IPS-18c (cell line): Measurements from ENCODE around the gene PPA1.
"Not testable (repeated sequence)": the region's sequence is repeated elsewhere in the genome, so short reads cannot be mapped to it uniquely, and the experiment has no call there.

Source experiments
- H3K4me3 ChIP-seq: 2 replicates; pipeline ENCODE4 v1.7.0; 2013; ENCODE audit warnings: low read depth, mild to moderate bottlenecking, low read length, moderate library complexity; ENCODE audit not compliant: insufficient read depth
- H3K9me3 ChIP-seq: one replicate; pipeline ENCODE4 v1.6.1; 2013; ENCODE audit warnings: mild to moderate bottlenecking, low read length, moderate library complexity; ENCODE audit not compliant: control insufficient read depth, insufficient read depth

The PPA1 gene

GRCh38 chr10:70257816-70258215, 24.6 kb upstream of the PPA1 start:
- H3K9me3 ChIP-seq, H3K4me3 ChIP-seq: not testable (repeated sequence)

GRCh38 chr10:70256463-70256862, 23.2 kb upstream of the PPA1 start:
- no peak overlapping the region for H3K4me3 ChIP-seq
- H3K9me3 ChIP-seq, result no peaks in the 10 kb centered on the region

GRCh38 chr10:70255329-70256299, 22.4 kb upstream of the PPA1 start:
- Histone ChIP-seq H3K4me3 (no peak overlapping the region), H3K9me3 (no peaks in the 10 kb centered on the region)

GRCh38 chr10:70254778-70255328, 21.6 kb upstream of the PPA1 start:
- no peak overlapping the region for H3K4me3 ChIP-seq
- H3K9me3 ChIP-seq, result no peaks in the 10 kb centered on the region

- Histone ChIP-seq H3K9me3 (no peaks in the 10 kb centered on the region), H3K4me3 (no peak overlapping the region)
Measured at GRCh38 chr10:70253878-70254765, 20.9 kb upstream of the PPA1 start.

- no peaks in the 10 kb centered on the region for H3K9me3 ChIP-seq
- no peak overlapping the region for H3K4me3 ChIP-seq
Measured at GRCh38 chr10:70250961-70251680, 17.9 kb upstream of the PPA1 start.

- Histone ChIP-seq H3K9me3 (peaks cover 2% of the 10 kb centered on the region), H3K4me3 (no peak overlapping the region)
Measured at GRCh38 chr10:70247360-70247759, 14.1 kb upstream of the PPA1 start.

GRCh38 chr10:70241081-70241480, 7.9 kb upstream of the PPA1 start:
- H3K9me3 ChIP-seq, result peaks cover 7% of the 10 kb centered on the region
- H3K4me3 ChIP-seq, result no peak overlapping the region

- H3K9me3 ChIP-seq, H3K4me3 ChIP-seq: not testable (repeated sequence)
Measured at GRCh38 chr10:70239986-70240385, 6.8 kb upstream of the PPA1 start.

GRCh38 chr10:70239077-70239976, 6.1 kb upstream of the PPA1 start:
- H3K4me3 ChIP-seq, H3K9me3 ChIP-seq: not testable (repeated sequence)

- H3K4me3 ChIP-seq, H3K9me3 ChIP-seq: not testable (repeated sequence)
Measured at GRCh38 chr10:70237958-70238536, 4.8 kb upstream of the PPA1 start.

GRCh38 chr10:70234668-70235447, 1.6 kb upstream of the PPA1 start:
- Histone ChIP-seq H3K9me3 (peaks cover 3% of the 10 kb centered on the region), H3K4me3 (no peak overlapping the region)

- peaks cover 2% of the 10 kb centered on the region for H3K9me3 ChIP-seq
- H3K4me3 ChIP-seq, result peak overlapping the region; percentile 83; the same call in 1 of the 2 replicates
Measured at GRCh38 chr10:70233939-70234300, 691 bp upstream of the PPA1 start.

- H3K9me3 ChIP-seq, result no peaks in the 10 kb centered on the region
- H3K4me3 ChIP-seq, result peak overlapping the region; percentile 83
Measured at GRCh38 chr10:70232859-70233108, 445 bp downstream of the PPA1 start.

GRCh38 chr10:70232155-70232858, 922 bp downstream of the PPA1 start:
- no peaks in the 10 kb centered on the region for H3K9me3 ChIP-seq
- peak overlapping the region; percentile 83 for H3K4me3 ChIP-seq
